SK-N-SH treated with all-trans-retinoic acid at 6 μM for 48 hours (cell line): ENCODE measurements around the gene PILRA.

Source experiments
- CREB5 ChIP-seq: fragments of 250-450 bp; sonication (Bioruptor Pico); IDR thresholded peaks from 2 replicates; pipeline ENCODE4 v1.5.1; 2020; ENCODE audit warnings: low read depth, mild to moderate bottlenecking, moderate library complexity
- CSRNP3 ChIP-seq: fragments of 250-450 bp; sonication (Bioruptor Pico); IDR thresholded peaks from 2 replicates; pipeline ENCODE4 v1.5.1; 2021; ENCODE audit warnings: mild to moderate bottlenecking, moderate library complexity
- PATZ1 ChIP-seq: fragments of 250-450 bp; sonication (Bioruptor Pico); IDR thresholded peaks from 2 replicates; pipeline ENCODE4 v1.8.0; 2020; ENCODE audit warnings: mild to moderate bottlenecking, moderate library complexity, borderline replicate concordance
- RARB ChIP-seq: fragments of 250-450 bp; sonication (Bioruptor Pico); IDR thresholded peaks from 2 replicates; pipeline ENCODE4 v1.8.0; 2021; ENCODE audit warnings: mild to moderate bottlenecking, moderate library complexity
- ZNF70 ChIP-seq: fragments of 450-650 bp; formaldehyde crosslinking; IDR thresholded peaks from 2 replicates; pipeline ENCODE4 v1.5.0; 2020; ENCODE audit warnings: mild to moderate bottlenecking, moderate library complexity

GRCh38 chr7:100372256-100372655 lies 1.0 kb upstream of the PILRA start:
- TF ChIP-seq PATZ1, result no peak
- no peak for TF ChIP-seq ZNF70
- TF ChIP-seq RARB (CRISPR knock-in tag), result no peak
- TF ChIP-seq CSRNP3 (CRISPR knock-in tag), result no peak
- TF ChIP-seq CREB5 (CRISPR knock-in tag), result no peak
